K562 (cell line): ENCODE measurements around the gene PLXNA3. TPM values are rescaled to one million over a fixed set of nuclear protein-coding genes. Genes with fewer than 3 reads are reported as not detected.
A peak's percentile ranks its signal among the peaks of the same experiment; 100 is the strongest.

Experiments
- ATAC-seq: fragments of 200-7000 bp; cut with Tn5 transposase; 3 replicates; pipeline ENCODE4 v1.9.1; 2020; ENCODE audit warnings: moderate library complexity
- BruUV-seq: library from RNA; stranded (reverse); fragments of 400-500 nt; replicated peaks from 2 replicates; lab custom pipeline; 2021; lab: Mats Ljungman, UMichigan
- CTCF ChIA-PET: fragments of 300-600 bp; formaldehyde crosslinking; extraction: SDS; loops from one replicate; lab custom pipeline; 2021; ENCODE audit warnings: low intra/inter-chr PET ratio; lab: Yijun Ruan, JAX
- POLR2A ChIA-PET: fragments of 300-600, 350-650 bp; sonication (Branson Sonifier 250); formaldehyde crosslinking; extraction: SDS; loops from one replicate; lab custom pipeline; 2021; ENCODE audit warnings: antibody characterized with exemption, inconsistent platforms; lab: Yijun Ruan, JAX
- DNase-seq, 4 experiments: peaks; one replicate each; pipeline versions ENCODE4 v3.0.0 to v3.0.0-alpha.2; 2011 to 2018; ENCODE audit warnings: low spot score in 3 of 4, mixed read lengths in 3 of 4; ENCODE audit errors: extremely low read depth in 1 of 4
- FAIRE-seq: peaks from 2 replicates; lab custom pipeline; 2011; peaks lifted over from hg19 to GRCh38; lab: Jason Lieb, UNC
- H2AFZ ChIP-seq: 2 replicates; pipeline ENCODE4 v1.6.0; 2011; ENCODE audit warnings: low read depth, low read length, control low read depth, inconsistent platforms
- H3K27ac ChIP-seq: fragments of 200-600 bp; 3 replicates; pipeline ENCODE4 v1.8.0; 2011; ENCODE audit warnings: low read depth, mild to moderate bottlenecking, control low read depth, inconsistent platforms, low read length, moderate library complexity, mixed read lengths; ENCODE audit errors: extremely low read depth
- H3K27me3 ChIP-seq, 2 experiments: fragments of 300-600 bp in 1 of 2; 2 replicates in 1 of 2; 3 replicates in 1 of 2; pipeline versions ENCODE4 v1.6.0 to v1.8.0; 2011; ENCODE audit warnings: inconsistent platforms in 2 of 2, low read length in 2 of 2, mild to moderate bottlenecking in 1 of 2, mixed read lengths in 1 of 2, moderate library complexity in 1 of 2; ENCODE audit not compliant: control insufficient read depth in 2 of 2, insufficient read depth in 2 of 2
- H3K36me3 ChIP-seq: fragments of 300-600 bp; 3 replicates; pipeline ENCODE4 v1.8.0; 2011; ENCODE audit warnings: mild to moderate bottlenecking, low read length, inconsistent platforms; ENCODE audit not compliant: control insufficient read depth, insufficient read depth
- H3K4me1 ChIP-seq, 2 experiments: fragments of 200-600 bp in 1 of 2; replicated peaks in 1 of 2; 2 replicates in 1 of 2; 3 replicates in 1 of 2; pipeline versions ENCODE4 v1.5.1 to v1.8.0; 2011; ENCODE audit warnings: inconsistent platforms in 2 of 2, low read length in 2 of 2, mild to moderate bottlenecking in 1 of 2, mixed read lengths in 1 of 2, moderate library complexity in 1 of 2; ENCODE audit not compliant: control insufficient read depth in 2 of 2, insufficient read depth in 2 of 2
- H3K4me2 ChIP-seq: 2 replicates; pipeline ENCODE4 v1.6.1; 2011; ENCODE audit warnings: low read length, control low read depth, inconsistent platforms, mixed read lengths; ENCODE audit not compliant: insufficient read depth
- H3K4me3 ChIP-seq: fragments of 200-600 bp; sonication (generic), shearing (Covaris generic); 2 replicates; pipeline ENCODE4 v1.5.1; 2016; ENCODE audit warnings: control low read depth, inconsistent platforms
- H3K79me2 ChIP-seq: fragments of 200-600 bp; 3 replicates; pipeline ENCODE4 v1.8.0; 2011; ENCODE audit warnings: low read length, inconsistent platforms; ENCODE audit not compliant: control insufficient read depth, insufficient read depth
- H3K9ac ChIP-seq, 2 experiments: 2 replicates each; pipeline versions ENCODE4 v1.6.0 to v1.6.1; 2011; ENCODE audit warnings: low read depth in 2 of 2, low read length in 2 of 2, control low read depth in 1 of 2, inconsistent platforms in 1 of 2, mild to moderate bottlenecking in 1 of 2, mixed read lengths in 1 of 2; ENCODE audit not compliant: insufficient read depth in 1 of 2
- H3K9me1 ChIP-seq: one replicate; pipeline ENCODE4 v1.6.0; 2011; ENCODE audit warnings: inconsistent platforms, mild to moderate bottlenecking, low read length, moderate library complexity; ENCODE audit not compliant: control insufficient read depth, insufficient read depth
- H3K9me3 ChIP-seq: replicated peaks from 2 replicates; pipeline ENCODE4 v1.5.1; 2011; ENCODE audit warnings: low read depth, low read length, inconsistent platforms; ENCODE audit not compliant: control insufficient read depth, insufficient read depth
- H4K20me1 ChIP-seq: replicated peaks from 2 replicates; pipeline ENCODE4 v1.6.1; 2011; ENCODE audit warnings: low read length, inconsistent platforms, mixed read lengths; ENCODE audit not compliant: control insufficient read depth, insufficient read depth
- FOXK2 ChIP-seq, 2 experiments: fragments of 450-650 bp; IDR thresholded peaks in 1 of 2; conservative IDR thresholded peaks in 1 of 2; 2 replicates each; pipeline ENCODE4 v1.6.1; 2016; ENCODE audit warnings: low read depth in 2 of 2, mild to moderate bottlenecking in 1 of 2
- RBFOX2 ChIP-seq: fragments of 200-400 bp; formaldehyde crosslinking; IDR thresholded peaks from 2 replicates; pipeline ENCODE4 v1.6.1; 2017; ENCODE audit warnings: low read depth, mild to moderate bottlenecking, low read length, moderate library complexity
- SIRT6 ChIP-seq: IDR thresholded peaks from one replicate; pipeline ENCODE4 v1.6.1; 2012; ENCODE audit warnings: low read depth, mild to moderate bottlenecking, control low read depth, inconsistent platforms, low read length, moderate library complexity
- ZNF134 ChIP-seq: fragments of 250-450 bp; sonication (Bioruptor Pico); conservative IDR thresholded peaks from 2 replicates; pipeline ENCODE4 v1.4.0; 2020
- WGBS: fragments of 100-300 bp; shearing (Covaris generic); methylation state at CpG from one replicate; pipeline ENCODE4 v1.1.6; 2016; ENCODE audit warnings: low coverage, mixed read lengths; ENCODE audit not compliant: insufficient coverage; ENCODE audit errors: missing lambda C conversion rate; 5-methylcytosine and 5-hydroxymethylcytosine counted together
- in situ Hi-C: fragments of 300-500 bp; cut with MboI; formaldehyde crosslinking; loops from 4 replicates; pipeline ENCODE4 v1.15.0; 2018; ENCODE audit warnings: inconsistent platforms, mixed read lengths
- intact Hi-C: fragments of 100-400 bp; cut with micrococcal nuclease; formaldehyde crosslinking; loops from 2 replicates; pipeline ENCODE4 v1.14.2; 2022
- polyA plus RNA-seq, 8 experiments: library from polyadenylated mRNA; depleted of rRNA in 4 of 8; stranded (reverse) in 5 of 8; unstranded in 3 of 8; fragments of >200 nt; fragmentation: Nextera tagmentation in 2 of 8; fragmentation: Illumina TruSeq in 1 of 8; extraction: Ambion mirVana in 2 of 8; extraction: Trizol in 1 of 8; gene quantifications; 2 replicates each; pipeline versions ENCODE4 v1.2.1 to v1.2.3, GENCODE V29; 2011 to 2014; ENCODE audit warnings: inconsistent platforms in 1 of 8, missing spikeins in 1 of 8
- total RNA-seq, 7 experiments: library from RNA; depleted of rRNA in 6 of 7; stranded (reverse); fragments of >200 nt in 6 of 7; fragmentation: Illumina TruSeq in 2 of 7; extraction: Trizol in 2 of 7; gene quantifications; 2 replicates each; pipeline versions ENCODE4 v1.2.1 to v1.2.3, GENCODE V29; 2011 to 2021; ENCODE audit warnings: low replicate concordance in 1 of 7
- TF ChIP-seq, protein P1 (sequence below): fragments of 450-650 bp; IDR thresholded peaks from 2 replicates; pipeline ENCODE4 v1.6.1; 2016; ENCODE audit warnings: mild to moderate bottlenecking
- TF ChIP-seq, protein P2 (sequence below): fragments of 450-650 bp; IDR thresholded peaks from 2 replicates; pipeline ENCODE4 v1.6.1; 2014; ENCODE audit warnings: low read depth, mild to moderate bottlenecking, moderate library complexity, borderline replicate concordance

The PLXNA3 gene
- total and polyA plus RNA-seq, 9 of the 15 experiments (the other 6 are each of a cell fraction or from before 2014, with no cell fraction given): 0.32 to 47.8 (median 7.5) TPM

DNA sequence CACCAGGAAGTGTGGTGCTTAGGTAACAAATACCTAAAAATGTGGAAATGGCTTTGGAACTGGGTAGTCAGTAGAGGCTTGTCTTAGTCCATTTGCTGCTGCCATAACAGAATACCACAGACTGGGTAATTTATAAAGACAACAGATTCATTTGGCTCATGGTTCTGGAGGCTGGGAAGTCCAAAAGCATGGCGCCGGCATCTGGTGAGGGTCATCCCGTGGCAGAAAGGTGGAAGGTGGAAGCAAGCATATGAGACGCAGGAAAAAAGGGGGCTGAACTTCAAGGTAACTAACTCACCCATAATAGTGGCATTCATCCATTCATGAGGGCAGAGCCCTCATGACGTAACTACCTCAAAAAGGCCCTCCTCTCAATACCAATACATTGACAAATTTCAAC is 51.4 kb downstream of the PLXNA3 start:
- POLR2A ChIA-PET: no interaction called here
- 97% methylated on average over 5 of the region's 5 CpGs for WGBS
- no peak for FAIRE-seq

DNA sequence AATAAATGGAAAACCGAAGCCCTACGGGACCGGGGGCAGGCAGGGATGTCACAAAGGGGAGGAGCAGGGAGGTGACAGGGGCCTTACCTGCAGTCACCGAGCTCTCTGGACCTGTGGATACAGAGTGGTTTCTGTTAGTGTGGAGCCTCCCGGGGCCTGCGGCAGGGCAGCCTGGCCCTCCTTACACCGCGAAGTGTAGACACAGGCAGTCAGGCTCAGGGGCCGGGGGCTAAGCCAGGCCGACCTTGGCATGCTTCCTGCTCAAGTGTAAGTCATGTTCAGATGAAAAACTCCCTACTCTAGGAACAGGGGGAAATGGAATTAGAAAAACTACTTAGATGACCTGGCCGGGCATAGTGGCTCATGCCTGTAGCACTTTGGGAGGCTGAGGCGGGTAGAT is 53.7 kb downstream of the PLXNA3 start:
- H3K4me1 ChIP-seq: peaks cover 9 to 29% of the 10 kb centered on the region in 2 experiments; a peak in 4 of 5 replicates
- 88% methylated on average over 11 of the region's 12 CpGs for WGBS
- no peak for FAIRE-seq
- intact Hi-C loops (no loop called here), in situ Hi-C loops (no loop called here)
- ATAC-seq: no peak
- peaks cover 50% of the 10 kb centered on the region; the same call in 2 of the 3 replicates for H3K36me3 ChIP-seq
- no peaks in the 10 kb centered on the region; the same call in 1 of the 2 replicates for H4K20me1 ChIP-seq
- H3K9me3 ChIP-seq: no peaks in the 10 kb centered on the region
- H3K27ac ChIP-seq: peak overlapping the region; percentile 39; the same call in 2 of the 3 replicates
- H2AFZ ChIP-seq: no peak overlapping the region
- H3K79me2 ChIP-seq: peaks cover 25% of the 10 kb centered on the region
- H3K27me3 ChIP-seq: no peaks in the 10 kb centered on the region
- no peak for DNase-seq
- ChIA-PET POLR2A (interaction anchor here (1.1 kb wide), 1 partner anchor 10 kb away, joined by 4 read pairs; no protein-coding TSS in a partner anchor), CTCF (no interaction called here)
- no peak overlapping the region for H3K4me2 ChIP-seq
- no peak overlapping the region for H3K4me3 ChIP-seq
- H3K9me1 ChIP-seq: no peaks in the 10 kb centered on the region
- no TSS peak for BruUV-seq
- peak overlapping the region in 1 of 2 experiments; percentile 85; a peak in 1 of 4 replicates for H3K9ac ChIP-seq
- no peak for TF ChIP-seq SIRT6
- TF ChIP-seq, protein P1, sequence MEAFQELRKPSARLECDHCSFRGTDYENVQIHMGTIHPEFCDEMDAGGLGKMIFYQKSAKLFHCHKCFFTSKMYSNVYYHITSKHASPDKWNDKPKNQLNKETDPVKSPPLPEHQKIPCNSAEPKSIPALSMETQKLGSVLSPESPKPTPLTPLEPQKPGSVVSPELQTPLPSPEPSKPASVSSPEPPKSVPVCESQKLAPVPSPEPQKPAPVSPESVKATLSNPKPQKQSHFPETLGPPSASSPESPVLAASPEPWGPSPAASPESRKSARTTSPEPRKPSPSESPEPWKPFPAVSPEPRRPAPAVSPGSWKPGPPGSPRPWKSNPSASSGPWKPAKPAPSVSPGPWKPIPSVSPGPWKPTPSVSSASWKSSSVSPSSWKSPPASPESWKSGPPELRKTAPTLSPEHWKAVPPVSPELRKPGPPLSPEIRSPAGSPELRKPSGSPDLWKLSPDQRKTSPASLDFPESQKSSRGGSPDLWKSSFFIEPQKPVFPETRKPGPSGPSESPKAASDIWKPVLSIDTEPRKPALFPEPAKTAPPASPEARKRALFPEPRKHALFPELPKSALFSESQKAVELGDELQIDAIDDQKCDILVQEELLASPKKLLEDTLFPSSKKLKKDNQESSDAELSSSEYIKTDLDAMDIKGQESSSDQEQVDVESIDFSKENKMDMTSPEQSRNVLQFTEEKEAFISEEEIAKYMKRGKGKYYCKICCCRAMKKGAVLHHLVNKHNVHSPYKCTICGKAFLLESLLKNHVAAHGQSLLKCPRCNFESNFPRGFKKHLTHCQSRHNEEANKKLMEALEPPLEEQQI: no peak
- 0 out of 2 replicates have a peak, but pooled peaks have one; percentile 24 for TF ChIP-seq RBFOX2
- TF ChIP-seq FOXK2 (conservative IDR thresholded peaks at IDR 0.05 in 1 of 2, IDR thresholded peaks at IDR 0.05 in 1 of 2; ENCODE audit: low read depth in 2 of 2): no peak

More for the DNA sequence above, 51.4 kb downstream of the PLXNA3 start:
- Histone ChIP-seq H3K9me1 (no peaks in the 10 kb centered on the region), H3K9me3 (no peaks in the 10 kb centered on the region; the same call in 1 of the 2 replicates), H3K4me2 (no peak overlapping the region), H3K9ac (no peak overlapping the region), H3K4me1 (peaks cover 6 to 12% of the 10 kb centered on the region in 2 experiments; a peak in 3 of 5 replicates), H2AFZ (no peak overlapping the region), H3K36me3 (peaks cover 68% of the 10 kb centered on the region; the same call in 2 of the 3 replicates), H3K79me2 (peaks cover 7% of the 10 kb centered on the region; the same call in 1 of the 3 replicates), H3K27ac (no peak overlapping the region), H3K4me3 (no peak overlapping the region), H3K27me3 (no peaks in the 10 kb centered on the region), H4K20me1 (no peaks in the 10 kb centered on the region; the same call in 1 of the 2 replicates)
- TF ChIP-seq, protein P2, sequence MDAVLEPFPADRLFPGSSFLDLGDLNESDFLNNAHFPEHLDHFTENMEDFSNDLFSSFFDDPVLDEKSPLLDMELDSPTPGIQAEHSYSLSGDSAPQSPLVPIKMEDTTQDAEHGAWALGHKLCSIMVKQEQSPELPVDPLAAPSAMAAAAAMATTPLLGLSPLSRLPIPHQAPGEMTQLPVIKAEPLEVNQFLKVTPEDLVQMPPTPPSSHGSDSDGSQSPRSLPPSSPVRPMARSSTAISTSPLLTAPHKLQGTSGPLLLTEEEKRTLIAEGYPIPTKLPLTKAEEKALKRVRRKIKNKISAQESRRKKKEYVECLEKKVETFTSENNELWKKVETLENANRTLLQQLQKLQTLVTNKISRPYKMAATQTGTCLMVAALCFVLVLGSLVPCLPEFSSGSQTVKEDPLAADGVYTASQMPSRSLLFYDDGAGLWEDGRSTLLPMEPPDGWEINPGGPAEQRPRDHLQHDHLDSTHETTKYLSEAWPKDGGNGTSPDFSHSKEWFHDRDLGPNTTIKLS: no peak
- 0 out of 2 replicates have a peak, but pooled peaks have one; percentile 30 for TF ChIP-seq ZNF134 (CRISPR knock-in tag)
- CTCF ChIA-PET: no interaction called here
- in situ Hi-C loops: no loop called here
- no TSS peak for BruUV-seq
- no peak for DNase-seq
- intact Hi-C loops: no loop called here
- no peak for ATAC-seq
